Glomerular visceral epithelial cell (primary cell): ENCODE measurements around the gene WDR3.
A peak's percentile ranks its signal among the peaks of the same experiment; 100 is the strongest.

Experiments used
- DNase-seq: peaks from one replicate; pipeline ENCODE4 v3.0.0-alpha.2; 2016; ENCODE audit errors: extremely low spot score

The WDR3 gene

GRCh38 chr1:117952386-117952785 lies 22.8 kb downstream of the WDR3 start:
- DNase-seq: no peak

DNA sequence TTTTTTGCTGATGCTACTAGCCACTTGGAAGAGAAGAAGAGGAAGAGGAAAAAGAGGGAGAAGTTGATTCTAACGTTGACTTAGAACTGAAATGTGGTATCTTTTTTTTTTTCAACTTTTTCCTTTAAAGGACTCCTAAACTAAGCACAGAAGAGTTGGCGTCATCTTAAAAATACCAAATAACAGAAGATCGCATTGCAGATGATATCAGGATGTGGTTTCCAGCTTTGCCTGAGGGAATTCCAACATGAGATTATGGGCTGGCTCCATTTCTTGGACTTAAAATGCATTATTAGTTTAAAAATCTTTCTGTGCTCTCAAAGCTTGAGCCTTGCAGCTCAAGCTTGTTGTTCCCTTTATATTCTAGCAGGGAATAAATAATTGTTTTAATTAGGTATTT lies 29.8 kb downstream of the WDR3 start:
- DNase-seq: no peak

GRCh38 chr1:117964290-117965038 lies 34.9 kb downstream of the WDR3 start:
- DNase-seq: no peak

DNA sequence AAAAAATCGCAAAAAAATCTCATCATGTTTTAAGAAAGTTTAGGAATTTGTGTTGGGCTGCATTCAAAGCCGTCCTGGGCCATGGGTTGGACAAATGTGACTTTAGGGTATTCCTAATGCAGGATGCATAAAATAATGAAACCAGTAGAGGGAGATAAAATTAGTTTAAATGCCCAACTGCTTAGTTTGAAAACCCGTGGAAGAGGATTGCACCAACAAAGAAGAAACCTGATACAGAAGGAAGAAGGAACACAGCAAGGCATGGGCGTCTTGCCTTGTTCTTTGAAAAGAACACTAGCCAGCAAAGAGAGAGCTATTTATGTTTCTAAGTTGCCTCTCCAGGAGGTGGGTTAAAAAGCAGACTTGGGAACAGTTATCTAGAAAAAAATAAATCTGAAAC lies 37.9 kb downstream of the WDR3 start:
- DNase-seq: no peak

DNA sequence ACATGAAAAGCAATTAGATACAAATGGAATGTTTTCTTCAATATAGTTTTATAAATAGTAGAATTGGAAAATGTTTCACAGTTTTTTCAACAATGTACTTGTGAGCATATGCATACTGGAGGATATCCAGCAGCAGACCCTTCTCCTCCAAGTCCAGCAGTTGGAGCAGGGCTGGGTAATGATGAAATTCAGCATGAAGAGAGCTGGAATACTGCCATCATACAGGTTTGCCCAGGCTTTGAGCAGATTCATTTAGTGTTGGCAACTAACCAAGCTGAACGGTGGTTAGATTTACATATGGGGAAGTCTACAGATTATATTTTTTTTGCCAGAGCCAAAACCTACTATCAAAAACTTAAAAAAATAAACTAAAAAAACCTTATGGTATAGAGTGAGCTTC lies 38.3 kb downstream of the WDR3 start:
- peak; percentile 25 for DNase-seq

DNA sequence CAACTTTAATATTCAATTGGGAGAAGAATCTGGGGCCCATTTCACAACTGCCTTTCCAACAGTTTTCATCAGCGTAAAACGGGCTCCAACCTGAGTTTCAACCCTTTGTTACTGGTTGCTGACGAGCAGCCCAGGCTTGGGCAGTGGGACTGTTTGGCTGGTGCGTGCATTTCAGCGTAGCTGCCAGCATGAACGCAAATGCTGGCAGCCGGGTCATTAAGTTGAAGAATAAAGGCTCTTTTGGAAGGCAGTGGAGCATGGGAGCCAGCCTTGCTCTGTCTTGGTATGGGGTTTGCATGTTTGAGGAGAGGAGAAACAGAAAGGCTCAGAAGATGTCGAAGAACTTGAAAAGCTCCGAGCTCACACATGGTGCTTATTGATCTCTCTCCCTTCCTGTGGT lies 40.7 kb downstream of the WDR3 start:
- no peak for DNase-seq

DNA sequence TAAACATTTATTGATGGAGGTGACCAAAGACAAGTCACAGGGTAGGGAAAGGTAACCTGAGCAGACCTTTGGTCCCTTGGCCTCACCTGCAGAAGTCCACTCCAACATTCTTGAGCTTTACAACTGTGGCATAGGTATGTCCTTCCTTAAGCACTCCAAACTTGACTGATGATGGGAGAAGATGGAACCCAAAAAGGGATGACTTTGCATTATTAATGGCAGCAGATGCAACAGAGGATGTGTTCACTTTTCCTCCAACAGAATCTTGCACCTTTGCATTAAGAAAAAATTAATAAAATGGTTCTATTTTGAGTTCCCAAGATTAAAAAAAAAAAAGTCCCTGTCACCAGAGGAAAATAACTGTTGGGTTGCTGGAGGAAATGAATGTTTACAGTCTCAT lies 42.2 kb downstream of the WDR3 start:
- no peak for DNase-seq

GRCh38 chr1:117976381-117976780 lies 46.8 kb downstream of the WDR3 start:
- no peak for DNase-seq

DNA sequence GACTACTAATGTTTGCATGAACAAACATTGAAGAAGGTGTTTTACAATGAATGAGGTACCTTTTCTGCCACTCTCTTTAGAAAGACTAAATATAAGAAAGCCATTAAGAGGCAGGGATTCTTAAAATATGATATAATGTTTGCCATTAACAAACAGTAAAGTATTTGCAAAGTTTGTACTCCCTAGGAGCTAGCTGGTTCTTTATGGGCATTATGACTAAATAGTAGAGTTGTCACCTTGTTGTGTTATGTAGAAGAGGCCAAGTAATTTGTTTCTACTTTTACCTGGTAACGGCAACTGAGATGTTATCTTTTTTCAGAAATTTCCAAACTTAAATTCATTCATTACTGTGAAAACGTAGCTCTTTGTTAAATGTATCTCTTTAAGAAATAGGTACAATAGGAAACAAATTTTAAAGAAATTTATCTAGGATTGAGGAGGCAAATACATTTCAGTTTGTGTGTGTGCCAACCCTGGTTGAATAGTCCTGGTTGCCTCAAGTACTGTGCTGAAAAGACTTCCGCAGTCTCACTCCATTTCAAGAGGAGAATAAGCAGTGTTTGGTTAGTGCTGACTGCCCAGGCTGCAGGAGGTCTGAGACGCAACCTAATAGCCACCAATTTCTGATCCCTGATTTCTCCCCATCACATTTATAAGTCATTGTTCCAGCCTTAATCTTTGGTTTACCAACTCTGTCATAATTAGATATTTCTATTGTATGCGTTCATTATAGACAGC lies 52.1 kb downstream of the WDR3 start:
- DNase-seq: no peak

DNA sequence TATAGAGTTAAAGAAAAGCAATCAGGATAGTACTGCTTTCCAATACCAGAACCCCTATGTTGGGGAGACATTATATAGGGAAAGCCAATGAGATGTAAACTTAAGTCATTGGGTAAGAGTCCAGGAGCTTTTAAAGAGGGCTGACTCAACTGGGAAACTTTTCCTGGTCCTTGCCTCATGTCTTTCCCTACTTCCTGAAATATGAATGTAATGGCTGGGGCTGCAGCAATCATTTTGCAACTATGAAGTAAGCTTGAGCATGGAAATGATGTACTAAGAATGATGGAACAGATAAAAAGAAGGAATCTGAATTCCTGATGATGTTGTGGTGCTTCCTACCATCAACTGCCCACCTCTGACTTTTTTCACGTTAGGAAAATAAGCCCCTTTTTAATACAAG lies 55.7 kb downstream of the WDR3 start:
- no peak for DNase-seq

GRCh38 chr1:117985973-117986372 lies 56.4 kb downstream of the WDR3 start:
- no peak for DNase-seq

DNA sequence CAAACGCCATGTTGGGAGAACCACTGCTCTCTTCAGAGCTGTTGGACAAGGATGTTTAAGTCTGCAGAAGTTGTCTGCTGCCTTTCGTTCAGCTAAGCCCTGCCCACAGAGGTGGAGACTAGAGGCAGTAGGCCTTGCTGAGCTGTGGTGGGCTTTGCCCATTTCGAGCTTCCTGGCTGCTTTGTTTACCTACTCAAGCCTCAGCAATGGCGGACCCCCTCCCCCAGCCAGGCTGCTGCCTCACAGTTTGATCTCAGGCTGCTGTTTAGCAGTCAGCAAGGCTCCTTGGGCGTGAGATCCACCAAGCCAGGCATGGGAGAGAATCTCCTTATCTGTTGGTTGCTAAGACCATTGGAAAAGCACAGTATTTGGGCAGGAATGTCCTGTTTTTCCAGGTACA lies 74.8 kb downstream of the WDR3 start:
- DNase-seq: no peak

- DNase-seq: no peak
These were observed 77.9 kb downstream of the WDR3 start for GRCh38 chr1:118007391-118007790.

DNA sequence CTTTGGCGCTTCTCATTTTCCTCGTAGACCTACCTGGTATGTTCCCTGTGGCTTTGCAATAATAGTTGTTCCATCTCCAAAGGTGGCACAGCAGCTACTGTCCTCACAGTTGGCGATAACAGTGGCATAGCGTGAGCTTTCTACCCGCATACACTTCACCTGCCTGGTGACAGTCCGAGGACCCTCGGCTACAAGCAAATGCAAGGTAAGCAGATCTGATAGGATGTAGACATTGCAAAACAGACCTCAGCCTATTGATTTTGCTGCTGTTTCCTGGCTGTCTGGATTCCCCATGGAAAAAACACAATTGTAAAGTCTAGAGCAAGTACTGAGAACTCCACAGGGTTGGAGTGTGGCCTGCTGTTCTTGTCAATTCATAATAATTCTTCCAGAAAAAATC lies 78.5 kb downstream of the WDR3 start:
- DNase-seq: no peak

DNA sequence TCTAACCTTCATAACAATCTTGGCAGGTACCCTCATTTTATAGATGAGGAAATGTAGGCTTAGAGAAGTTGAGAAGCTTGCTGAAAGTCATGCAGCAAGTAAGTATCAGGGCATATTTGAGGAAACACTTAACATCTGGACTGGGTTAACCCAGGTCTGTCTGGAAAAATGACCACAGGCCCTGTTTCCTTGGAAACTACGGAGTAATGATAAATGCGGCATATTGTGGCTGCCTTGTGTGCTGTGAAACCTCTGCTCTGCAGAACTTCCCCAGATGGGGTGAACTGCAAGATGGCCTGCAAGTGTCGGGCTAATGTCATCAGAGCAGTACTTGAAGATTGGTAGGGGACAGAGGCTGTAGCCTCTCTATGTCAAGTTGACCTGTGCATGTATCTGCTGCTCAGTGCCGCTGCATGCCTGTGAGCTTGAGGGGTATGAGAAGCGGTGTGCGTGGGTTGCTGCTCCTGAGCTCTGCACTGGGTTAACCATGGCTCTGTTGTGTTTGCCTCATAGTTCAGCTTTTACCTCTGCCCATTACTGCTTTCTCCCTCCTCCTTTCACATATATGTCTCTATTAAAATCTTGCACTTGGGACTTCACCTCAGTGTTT lies 83.1 kb downstream of the WDR3 start:
- DNase-seq: no peak

GRCh38 chr1:118013336-118013735 lies 83.8 kb downstream of the WDR3 start:
- no peak for DNase-seq

DNA sequence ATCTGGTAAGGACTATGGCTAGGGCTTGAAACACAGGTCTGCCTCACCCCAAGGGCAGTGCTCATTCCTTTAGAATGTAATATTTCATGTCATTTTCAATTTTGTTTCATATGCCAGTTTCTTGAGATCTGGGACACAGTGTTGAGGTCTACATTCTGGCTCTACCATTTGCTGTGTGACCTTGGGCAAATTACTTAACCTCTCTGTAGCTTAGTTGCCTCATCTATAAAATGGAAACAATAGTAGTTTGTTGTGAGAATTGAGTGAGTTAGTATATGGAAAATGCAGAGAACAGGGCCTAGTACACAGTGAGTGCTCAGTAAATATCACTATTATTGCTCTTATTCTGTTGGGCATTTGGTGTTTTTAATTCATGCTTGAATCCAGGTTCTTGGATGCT lies 84.4 kb downstream of the WDR3 start:
- no peak for DNase-seq
